Nephron progenitor cell (in vitro differentiated cells): ENCODE measurements around the gene WDR93.

ENCODE experiments used
- DNase-seq: peaks from one replicate; pipeline ENCODE4 v3.0.0; 2021
- H3K27ac Mint-ChIP-seq: 2 replicates; pipeline ENCODE4 v1.8.0; 2021; ENCODE audit warnings: mild to moderate bottlenecking, moderate library complexity, mixed read lengths
- H3K27me3 Mint-ChIP-seq: 2 replicates; pipeline ENCODE4 v1.8.0; 2021; ENCODE audit warnings: mild to moderate bottlenecking, low read depth, mixed read lengths; ENCODE audit not compliant: poor library complexity
- H3K36me3 Mint-ChIP-seq: 2 replicates; pipeline ENCODE4 v1.8.0; 2021; ENCODE audit warnings: low read depth, mixed read lengths
- H3K4me1 Mint-ChIP-seq: 2 replicates; pipeline ENCODE4 v1.8.0; 2021; ENCODE audit warnings: mixed read lengths
- H3K4me3 Mint-ChIP-seq: 2 replicates; pipeline ENCODE4 v1.8.0; 2021; ENCODE audit warnings: mild to moderate bottlenecking, moderate library complexity, mixed read lengths
- H3K9me3 Mint-ChIP-seq: 2 replicates; pipeline ENCODE4 v1.8.0; 2021; ENCODE audit warnings: mild to moderate bottlenecking, moderate library complexity, mixed read lengths
- TF ChIP-seq, protein P1 (sequence below): fragments of 200-600 bp; sonication (generic); IDR thresholded peaks from 2 replicates; pipeline ENCODE4 v1.5.0; 2021; ENCODE audit warnings: antibody characterized with exemption

The WDR93 gene

DNA sequence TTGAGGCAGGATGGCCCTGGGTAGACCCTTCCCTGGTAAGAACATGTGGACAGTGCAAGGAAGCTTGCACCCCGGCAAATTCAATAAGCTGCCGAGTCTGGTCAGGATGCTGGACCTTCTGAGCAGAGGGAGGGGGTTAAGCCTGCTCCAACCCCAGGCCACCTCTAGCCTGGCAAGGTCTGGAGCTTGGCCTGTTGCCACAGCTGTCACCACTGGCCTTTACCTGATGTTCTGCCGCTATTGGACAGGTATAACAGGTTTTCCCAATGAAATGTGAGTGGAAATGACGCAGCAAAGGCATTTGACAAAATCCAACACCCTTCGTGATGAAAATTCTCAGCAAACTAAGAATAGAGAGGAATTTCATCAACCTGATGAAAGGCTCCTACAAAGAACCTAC lies 61.1 kb downstream of the WDR93 start:
- TF ChIP-seq, protein P1, sequence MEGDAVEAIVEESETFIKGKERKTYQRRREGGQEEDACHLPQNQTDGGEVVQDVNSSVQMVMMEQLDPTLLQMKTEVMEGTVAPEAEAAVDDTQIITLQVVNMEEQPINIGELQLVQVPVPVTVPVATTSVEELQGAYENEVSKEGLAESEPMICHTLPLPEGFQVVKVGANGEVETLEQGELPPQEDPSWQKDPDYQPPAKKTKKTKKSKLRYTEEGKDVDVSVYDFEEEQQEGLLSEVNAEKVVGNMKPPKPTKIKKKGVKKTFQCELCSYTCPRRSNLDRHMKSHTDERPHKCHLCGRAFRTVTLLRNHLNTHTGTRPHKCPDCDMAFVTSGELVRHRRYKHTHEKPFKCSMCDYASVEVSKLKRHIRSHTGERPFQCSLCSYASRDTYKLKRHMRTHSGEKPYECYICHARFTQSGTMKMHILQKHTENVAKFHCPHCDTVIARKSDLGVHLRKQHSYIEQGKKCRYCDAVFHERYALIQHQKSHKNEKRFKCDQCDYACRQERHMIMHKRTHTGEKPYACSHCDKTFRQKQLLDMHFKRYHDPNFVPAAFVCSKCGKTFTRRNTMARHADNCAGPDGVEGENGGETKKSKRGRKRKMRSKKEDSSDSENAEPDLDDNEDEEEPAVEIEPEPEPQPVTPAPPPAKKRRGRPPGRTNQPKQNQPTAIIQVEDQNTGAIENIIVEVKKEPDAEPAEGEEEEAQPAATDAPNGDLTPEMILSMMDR: no peak
- H3K9me3 Mint-ChIP-seq: no peaks in the 10 kb centered on the region
- no peaks in the 10 kb centered on the region for H3K36me3 Mint-ChIP-seq
- peaks cover 43% of the 10 kb centered on the region for H3K27me3 Mint-ChIP-seq
- H3K4me3 Mint-ChIP-seq: peak overlapping the region; percentile 55
- no peak for DNase-seq
- H3K27ac Mint-ChIP-seq: no peak overlapping the region
- peaks cover 20% of the 10 kb centered on the region for H3K4me1 Mint-ChIP-seq

DNA sequence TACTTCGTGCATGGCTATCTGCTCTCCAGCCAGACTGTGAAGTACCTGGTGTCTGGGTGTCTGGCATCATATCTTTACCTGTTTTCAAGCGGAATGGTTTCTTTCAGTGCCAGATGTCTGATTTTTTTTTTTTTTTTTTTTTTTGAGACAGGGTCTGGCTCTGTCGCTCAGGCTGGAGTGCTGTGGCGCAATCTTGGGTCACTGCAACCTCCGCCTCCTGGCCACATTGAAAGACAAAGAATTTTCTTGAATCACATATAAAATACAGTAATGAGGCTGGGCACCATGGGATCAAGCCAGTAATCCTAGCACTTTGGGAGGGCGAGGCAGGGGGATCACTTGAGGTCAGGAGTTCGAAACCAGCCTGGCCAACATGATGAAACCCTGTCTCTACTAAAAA lies 63.2 kb downstream of the WDR93 start:
- no peak for DNase-seq
- Mint-ChIP-seq H3K36me3 (no peaks in the 10 kb centered on the region), H3K4me1 (peaks cover 25% of the 10 kb centered on the region), H3K27ac (no peak overlapping the region), H3K27me3 (peaks cover 54% of the 10 kb centered on the region), H3K9me3 (no peaks in the 10 kb centered on the region), H3K4me3 (no peak overlapping the region)
- TF ChIP-seq, protein P1: no peak

DNA sequence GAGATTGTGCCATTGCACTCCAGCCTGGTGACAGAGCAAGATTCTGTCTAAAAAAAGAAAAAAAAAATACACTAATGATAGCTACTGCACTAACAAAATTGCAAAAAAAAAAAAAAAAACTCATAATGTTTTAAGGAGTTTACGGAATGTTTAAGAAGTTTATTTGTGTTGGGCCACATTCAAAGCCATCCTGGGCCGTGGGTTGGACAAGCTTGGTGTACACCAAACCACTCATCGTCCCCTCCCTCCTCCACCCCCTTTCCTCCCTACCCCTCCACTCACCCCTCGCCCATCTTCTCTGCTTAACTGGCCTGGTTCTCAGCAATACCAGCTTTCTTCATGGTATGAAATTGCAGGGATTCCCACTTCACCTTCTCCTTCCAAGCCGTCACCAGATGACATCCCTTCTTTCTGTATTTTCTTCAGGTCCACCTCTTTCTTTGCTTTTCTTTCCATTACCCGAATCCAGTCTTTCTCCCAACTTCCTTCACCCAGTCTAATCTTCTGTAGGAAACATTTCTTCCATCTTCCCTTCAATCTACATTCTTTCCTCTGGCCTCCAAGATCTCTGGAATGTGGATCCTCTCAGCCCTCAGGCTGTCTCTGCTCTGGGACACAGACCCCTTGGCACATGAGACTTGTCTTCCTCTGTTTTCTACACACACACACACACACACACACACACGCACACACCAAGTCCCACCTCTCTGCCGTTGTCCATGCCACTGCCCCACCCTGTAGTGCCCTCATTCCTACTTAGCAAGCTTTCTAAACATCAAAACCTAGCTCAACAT lies 63.9 kb downstream of the WDR93 start:
- DNase-seq: no peak
- Mint-ChIP-seq H3K27ac (peak overlapping the region; percentile 18), H3K36me3 (no peaks in the 10 kb centered on the region), H3K9me3 (no peaks in the 10 kb centered on the region), H3K27me3 (peaks cover 59% of the 10 kb centered on the region), H3K4me1 (peaks cover 25% of the 10 kb centered on the region), H3K4me3 (no peak overlapping the region)
- TF ChIP-seq, protein P1: no peak

DNA sequence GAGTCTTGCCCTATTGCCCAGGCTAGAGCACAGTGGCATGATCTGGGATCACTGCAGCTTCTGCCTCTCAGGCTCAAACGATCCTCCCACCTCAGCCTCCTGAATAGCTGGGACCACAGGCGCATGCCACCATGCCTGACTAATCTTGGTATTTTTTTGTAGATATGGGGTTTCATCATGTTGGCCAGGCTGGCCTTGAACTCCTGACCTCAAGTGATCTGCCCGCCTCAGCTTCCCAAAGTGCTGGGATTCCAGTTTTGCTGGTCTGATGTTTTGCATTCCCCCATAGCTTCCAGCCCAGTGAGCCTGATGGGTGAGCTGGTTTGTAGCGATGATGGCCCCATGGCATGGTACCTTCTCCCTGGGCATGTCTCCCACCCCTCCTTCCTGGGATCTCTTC lies 65.1 kb downstream of the WDR93 start:
- peaks cover 59% of the 10 kb centered on the region for H3K27me3 Mint-ChIP-seq
- TF ChIP-seq, protein P1: no peak
- H3K36me3 Mint-ChIP-seq: no peaks in the 10 kb centered on the region
- H3K4me1 Mint-ChIP-seq: peaks cover 32% of the 10 kb centered on the region
- DNase-seq: no peak
- H3K4me3 Mint-ChIP-seq: no peak overlapping the region
- H3K27ac Mint-ChIP-seq: no peak overlapping the region
- no peaks in the 10 kb centered on the region for H3K9me3 Mint-ChIP-seq

DNA sequence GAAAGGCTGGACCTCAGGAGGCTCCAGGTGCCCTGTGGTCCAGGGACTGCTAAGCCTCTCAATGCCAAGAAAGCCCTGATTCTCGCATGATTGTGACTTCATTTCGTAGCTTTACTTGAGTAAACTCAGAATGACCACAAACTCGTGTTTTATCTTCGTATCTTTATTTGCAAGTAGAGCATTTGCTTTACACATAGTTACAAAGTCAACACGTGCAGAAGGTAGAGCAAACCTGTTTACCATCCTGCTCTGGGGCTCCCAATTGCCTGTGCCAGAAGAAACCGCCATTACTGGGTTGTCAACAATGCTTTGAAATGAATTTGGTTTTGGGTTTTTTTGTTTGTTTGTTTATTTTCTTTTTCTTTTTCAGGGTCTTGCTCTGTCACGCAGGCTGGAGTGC lies 66.3 kb downstream of the WDR93 start:
- TF ChIP-seq, protein P1: no peak
- Mint-ChIP-seq H3K4me1 (peaks cover 36% of the 10 kb centered on the region), H3K36me3 (no peaks in the 10 kb centered on the region), H3K27ac (no peak overlapping the region), H3K9me3 (no peaks in the 10 kb centered on the region), H3K27me3 (peaks cover 60% of the 10 kb centered on the region), H3K4me3 (no peak overlapping the region)
- no peak for DNase-seq

DNA sequence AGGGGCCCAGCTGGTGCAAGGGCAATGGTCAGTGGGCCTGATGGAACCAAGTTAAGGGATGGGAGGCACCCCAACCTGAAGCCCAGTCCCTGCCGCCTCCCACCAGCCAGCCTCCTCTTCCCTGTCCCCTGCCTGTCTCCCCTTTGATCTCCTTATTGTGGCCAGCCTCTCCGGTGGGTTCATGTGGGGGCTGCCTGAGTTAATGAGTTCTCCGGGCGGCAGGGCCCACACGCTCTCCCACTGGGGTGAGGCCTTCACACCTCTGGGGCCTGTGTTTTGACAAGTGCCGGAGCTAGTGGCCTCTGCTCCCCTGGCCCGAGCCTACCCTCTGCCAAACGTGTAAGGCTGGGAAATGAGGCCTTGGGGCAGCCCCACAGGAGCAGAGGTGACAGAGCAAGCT lies 67.7 kb downstream of the WDR93 start:
- Mint-ChIP-seq H3K36me3 (no peaks in the 10 kb centered on the region), H3K27me3 (peaks cover 56% of the 10 kb centered on the region), H3K27ac (no peak overlapping the region), H3K4me1 (peaks cover 36% of the 10 kb centered on the region), H3K9me3 (no peaks in the 10 kb centered on the region), H3K4me3 (no peak overlapping the region)
- DNase-seq: no peak
- TF ChIP-seq, protein P1: no peak
